ENCODE results near the gene SP8.
"Not testable (repeated sequence)": the region's sequence is repeated elsewhere in the genome, so short reads cannot be mapped to it uniquely, and the experiment has no call there.

The SP8 gene

DNA sequence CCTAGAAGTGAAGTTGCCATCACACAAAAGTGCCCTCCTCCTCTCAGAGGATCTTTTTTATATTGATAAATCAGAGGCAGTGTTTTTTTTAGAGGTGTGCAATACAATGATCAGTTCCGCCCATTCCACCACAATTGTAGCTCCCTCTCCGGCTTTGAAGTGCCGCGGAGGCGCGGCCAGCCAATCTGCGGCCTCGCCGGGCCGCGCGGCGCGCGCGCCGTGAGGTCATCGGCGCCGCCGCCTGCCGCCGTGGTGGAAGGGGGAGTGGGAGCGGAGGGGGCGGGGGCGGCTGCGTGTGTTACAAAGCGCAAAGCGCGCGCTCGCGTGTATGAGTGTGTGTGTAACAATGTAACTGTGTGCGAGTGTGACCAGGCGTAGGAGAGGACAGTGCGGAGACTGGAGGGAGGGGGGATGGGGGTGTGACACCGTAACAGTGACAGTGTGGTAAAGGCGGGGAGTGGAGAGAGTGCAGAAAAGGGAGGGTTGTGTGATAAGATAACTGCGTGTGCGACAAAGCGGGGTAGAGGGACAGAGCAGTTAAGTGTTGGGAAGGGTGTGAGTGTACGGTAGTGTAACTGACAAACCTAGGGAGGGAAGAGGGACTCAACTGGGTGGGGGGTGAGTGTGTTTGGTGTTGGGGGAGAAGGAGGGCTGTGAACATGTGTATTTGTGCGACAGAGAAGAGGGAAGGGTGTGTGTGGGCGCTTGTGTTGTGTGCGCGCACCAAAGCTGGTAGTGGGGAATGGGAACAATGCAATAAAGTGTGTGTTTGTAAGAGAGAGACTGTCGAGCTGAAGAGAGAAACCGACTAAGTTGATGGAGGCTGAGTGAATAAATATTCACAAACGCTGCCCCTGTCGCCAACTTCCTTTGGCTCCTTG lies at the start of gene SP8:
Gene SP8 (minus strand): TSS at position 108 of the 881 bp plus-strand sequence. CDS start 88 bp downstream, at position 20.
- DNase-seq: peak; percentile 95

DNA sequence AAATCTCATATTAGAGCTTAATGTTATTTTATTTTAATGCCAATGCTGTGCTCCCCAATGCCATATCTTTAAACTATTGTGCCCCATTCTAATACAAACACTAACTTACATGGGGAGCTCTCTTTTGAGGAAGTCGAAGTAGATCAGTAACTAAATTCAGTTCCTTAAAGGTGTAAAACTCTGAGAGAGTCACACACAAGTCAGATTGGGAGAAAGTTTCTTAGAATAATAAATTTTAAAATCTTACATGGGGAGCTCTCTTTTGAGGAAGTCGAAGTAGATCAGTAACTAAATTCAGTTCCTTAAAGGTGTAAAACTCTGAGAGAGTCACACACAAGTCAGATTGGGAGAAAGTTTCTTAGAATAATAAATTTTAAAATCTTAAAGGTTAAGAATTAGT lies 49.7 kb upstream of the SP8 start:
- not testable (repeated sequence) for DNase-seq

DNA sequence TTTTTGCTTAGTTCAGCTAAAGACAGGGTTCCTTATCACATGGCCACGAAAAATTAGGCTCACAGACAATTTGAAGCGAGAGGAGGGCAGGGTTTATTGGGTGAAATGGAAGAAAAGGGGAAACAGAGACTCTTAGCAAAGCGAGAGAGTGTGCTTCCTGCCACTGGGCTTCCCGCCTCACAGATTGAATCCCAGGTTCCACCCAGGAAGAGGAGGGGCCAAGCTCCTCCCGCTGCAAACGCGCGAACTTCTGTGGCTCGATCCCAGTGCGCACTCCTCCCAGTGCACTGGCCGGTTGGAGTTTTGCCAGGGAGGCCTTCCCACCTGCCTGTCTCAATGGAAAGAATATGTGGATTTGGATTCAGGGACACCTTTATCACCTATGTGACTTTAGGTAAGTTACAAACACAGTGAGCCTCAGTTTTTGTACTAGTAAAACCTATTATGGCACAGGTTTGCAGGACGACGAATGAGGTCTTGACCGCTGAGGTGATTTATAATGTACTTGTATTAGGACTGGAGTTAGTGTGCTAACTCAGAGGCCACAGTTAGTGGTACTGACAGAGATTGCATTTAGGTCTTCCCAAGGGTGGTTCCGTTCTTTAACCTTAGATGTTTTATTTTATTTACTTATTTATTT lies 48.5 kb upstream of the SP8 start:
- DNase-seq: no peak

DNA sequence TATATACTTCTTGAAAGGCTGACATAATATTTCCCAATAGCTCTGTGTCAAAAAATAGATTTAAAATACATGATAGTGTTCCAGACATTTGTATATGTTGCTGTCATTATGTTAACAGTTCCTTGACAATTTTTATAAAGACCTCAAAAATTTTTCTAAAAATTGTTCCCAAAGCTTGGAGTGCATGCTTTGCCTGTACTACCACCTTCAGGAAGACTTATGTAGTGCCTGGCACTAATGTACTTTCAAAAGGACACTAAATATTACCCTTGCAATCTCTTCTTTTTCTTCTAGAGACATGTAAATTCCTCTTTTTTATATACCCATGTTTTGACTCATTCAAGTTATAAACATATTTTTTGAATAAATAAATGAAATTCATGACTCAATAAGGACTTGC lies 48.0 kb upstream of the SP8 start:
- no peak for DNase-seq

DNA sequence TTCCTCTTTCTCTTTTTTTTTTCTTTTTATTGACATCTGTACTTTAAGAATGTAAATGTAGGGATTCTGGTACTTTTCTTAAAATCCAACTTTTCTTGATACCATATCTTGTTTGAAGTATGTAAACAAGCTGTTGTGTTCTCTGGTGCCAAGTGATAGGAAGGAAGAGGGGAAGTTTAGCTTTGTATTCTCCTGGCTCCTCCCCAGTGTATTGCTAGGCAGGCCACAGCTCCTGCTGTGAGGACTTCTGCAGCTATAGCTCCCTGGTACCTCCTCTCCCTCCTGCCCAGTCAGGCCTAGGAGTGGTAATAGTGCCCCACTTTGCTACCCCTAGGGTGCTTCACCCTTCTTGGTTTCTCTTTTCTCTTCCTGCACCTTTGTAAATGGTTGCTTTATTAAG lies 45.3 kb upstream of the SP8 start:
- peak; percentile 10 for DNase-seq

DNA sequence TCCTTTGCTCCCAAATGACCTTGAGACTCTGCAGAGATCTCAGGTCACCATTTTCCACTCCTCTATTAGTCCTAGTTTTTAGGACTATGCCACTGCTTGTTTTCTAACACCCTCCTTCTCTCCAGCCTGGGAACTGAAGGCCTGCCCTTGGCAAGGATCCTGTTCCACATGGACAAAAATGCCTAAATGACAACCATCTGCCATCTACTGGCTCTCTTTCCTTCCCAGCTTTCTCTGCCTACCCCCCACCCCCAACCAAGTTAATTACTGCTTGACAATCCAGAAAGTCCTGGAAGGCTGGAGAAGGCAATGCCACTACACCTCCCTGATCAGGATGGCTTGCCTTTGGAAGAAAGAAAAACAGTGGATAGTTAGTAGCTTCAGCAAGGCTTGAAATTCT lies 44.8 kb upstream of the SP8 start:
- DNase-seq: peak; percentile 0

DNA sequence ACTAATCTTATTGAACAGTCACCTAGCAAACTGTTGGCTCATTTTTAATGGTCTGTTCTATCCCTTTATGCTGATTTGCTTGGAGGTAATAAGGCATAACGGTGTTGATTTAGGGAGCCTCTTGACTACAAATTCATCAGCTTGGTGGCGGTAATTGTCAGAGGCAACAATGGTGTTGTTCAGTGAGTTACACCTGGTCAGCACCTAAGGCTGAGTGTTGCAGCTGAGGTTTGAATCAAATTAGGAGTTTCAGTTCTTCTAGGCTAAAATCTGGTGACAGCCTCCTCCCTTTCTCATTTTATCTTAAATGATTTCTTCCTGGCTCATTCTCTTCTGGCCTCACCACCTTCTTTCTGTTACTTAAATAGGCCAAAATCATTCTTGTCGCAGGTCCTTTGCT lies 42.3 kb upstream of the SP8 start:
- DNase-seq: peak; percentile 96

DNA sequence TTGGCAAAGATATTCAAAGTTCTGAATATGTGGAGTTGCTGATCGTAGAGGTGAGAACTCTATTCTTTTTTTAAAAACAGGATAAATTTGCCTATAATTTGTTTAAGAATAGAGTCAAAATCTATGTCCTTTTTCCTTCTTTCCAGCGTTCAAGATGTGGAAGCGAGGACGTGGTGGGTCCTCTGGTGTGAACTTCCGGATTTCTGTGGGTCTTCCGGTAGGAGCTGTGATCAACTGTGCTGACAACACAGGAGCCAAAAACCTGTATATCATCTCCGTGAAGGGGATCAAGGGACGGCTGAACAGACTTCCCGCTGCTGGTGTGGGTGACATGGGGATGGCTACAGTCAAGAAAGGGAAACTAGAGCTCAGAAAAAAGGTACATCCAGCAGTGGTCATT lies 40.5 kb upstream of the SP8 start:
- DNase-seq: no peak

DNA sequence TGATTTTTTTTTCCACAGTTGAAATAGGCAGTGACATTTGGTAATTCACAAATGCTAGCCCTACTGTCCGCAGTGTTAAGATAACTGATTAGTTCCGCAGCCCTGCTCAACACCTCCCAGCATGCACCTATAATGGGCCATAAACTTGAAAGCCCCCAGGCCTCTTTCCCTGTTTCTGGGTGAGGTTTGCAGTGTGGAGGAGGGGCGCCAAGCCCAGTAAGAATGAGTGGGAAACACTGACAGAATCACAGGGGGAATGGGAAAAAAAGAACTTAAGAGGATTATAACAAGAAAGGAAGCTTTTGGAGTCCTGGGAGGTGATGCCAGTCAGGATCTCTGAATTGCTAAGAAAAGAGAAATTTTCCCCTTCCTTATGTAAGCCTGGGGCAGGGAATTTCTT lies 39.6 kb upstream of the SP8 start:
- DNase-seq: no peak

DNA sequence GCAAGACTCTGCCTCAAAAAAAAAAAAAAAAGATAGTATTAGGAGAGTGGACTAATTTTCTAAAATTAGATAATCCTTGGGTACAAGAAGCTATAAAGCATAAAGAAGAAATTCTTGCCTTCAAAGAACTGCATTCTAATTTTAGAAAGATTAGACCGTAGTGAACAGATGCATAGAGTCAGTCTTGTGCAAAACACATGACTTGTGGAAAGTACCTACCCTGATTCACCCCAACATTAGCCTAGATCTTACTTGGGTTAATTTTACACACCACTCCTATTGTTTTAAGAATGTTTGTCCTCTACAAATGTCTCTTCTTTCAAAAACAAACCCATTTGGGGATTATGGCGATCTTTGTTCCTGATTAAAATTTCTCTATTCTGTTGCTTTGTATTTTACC lies 38.9 kb upstream of the SP8 start:
- DNase-seq: no peak

DNA sequence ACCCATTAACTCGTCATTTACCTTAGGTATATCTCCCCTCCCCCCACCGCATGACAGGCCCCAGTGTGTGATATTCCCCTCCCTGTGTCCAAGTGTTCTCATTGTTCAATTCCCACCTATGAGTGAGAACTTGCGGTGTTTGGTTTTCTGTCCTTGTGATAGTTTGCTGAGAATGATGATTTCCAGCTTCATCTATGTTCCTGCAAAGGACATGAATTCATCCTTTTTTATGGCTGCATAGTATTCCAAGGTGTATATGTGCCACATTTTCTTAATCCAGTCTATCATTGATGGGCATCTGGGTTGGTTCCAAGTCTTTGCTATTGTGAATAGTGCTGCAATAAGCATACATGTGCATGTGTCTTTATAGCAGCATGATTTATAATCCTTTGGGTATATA lies 34.7 kb upstream of the SP8 start:
- DNase-seq: not testable (repeated sequence)

DNA sequence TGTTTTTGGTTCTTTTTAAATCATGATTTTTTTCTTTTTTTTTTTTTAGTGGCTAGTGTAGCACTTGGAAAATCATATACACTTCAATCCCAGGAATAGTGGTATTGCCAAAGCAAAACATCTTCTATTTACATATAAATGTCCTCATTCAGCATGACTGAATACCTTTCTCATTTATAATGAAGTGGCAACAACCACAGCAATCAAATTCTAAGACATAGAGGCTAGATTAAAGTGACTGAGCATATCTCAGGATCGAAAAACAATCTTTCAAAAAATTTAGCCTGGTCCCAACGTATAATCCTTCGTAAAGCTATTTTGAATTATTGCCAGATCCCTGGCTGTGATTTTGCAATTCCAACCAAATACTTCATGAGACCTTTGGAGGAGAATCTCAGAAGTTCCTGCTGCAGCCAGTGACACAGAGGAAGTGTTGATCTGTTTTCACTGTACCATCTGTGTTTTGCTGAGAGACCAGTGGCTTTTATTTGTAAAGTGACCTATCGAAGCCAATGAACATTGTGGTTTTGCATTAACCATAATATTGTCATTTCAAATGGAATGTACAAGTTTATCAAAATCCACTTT lies 29.8 kb upstream of the SP8 start:
- DNase-seq: no peak

DNA sequence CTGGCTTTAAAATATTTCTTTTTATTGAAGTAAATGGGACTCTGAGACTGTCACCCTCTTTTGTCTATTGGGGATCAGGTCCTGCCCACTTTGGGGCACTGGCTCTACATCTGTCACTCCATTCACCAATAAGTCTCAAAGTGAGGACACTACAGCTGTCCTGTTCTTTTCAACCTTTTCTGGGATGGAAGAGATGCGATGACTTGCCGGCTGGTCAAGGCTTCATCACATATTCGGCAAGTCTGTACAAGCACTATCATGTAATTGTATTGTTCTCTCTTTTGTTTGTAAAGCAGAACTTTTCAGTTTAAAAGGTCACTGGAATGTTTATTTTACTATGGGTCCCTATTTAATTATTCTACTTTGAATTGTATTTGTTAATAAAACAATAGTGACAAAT lies 17.7 kb upstream of the SP8 start:
- DNase-seq: no peak

DNA sequence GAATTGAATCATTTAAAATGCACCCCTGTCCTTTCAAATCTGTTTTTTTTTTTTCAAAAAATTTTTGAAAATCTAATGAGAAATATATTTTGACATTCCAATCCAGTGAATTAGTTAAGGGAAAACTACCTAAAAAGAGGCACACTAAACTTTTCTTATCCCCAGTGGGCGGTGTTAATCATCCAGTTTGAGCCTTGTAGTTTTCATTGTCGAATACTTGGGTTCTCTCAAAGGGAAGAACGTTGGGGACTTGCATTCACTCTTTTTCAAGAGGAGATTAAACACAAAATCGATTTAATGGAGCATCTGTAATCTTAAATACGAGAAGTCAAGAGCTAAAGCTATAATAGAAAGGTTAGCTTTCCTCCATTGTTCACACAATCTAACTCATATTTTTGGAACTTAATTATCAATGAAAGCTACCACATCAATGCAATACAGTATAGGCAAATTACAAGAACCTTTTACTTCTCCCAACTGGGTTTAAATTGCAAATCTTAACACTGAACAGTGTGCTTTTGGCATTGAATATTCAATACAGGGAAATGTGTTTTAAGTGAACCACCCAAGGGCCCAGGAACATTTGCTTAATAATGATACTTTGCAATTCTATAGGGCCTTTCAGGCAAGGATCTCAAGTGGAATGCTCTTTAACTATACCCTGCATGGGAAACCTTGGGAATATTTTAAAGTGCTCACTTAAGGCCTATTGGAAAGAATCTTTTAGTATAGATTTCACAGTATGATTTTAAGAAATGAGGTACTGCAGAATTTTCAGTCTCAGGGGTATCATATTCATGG lies 13.1 kb upstream of the SP8 start:
- peak; percentile 39 for DNase-seq

DNA sequence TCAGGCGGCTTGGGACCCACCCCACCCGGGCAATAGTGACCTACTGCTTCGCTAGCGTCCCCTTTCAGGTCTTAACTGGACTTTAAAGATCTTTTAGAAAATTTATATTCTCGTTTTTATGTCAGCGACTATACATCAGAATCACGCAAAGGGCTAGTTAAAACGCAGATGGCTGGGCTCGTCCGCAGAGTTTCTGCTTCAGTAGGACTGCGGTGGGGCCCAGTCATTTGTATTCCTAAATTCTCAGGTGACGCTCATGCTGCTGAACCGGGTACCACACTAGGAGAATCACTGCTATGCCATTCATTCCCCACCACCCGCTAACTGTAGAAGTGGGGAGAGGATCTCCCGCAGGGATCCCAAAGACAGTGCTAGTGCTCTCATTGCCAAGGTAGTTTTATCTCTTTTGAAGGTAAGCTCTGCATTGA lies 12.0 kb upstream of the SP8 start:
- peak; percentile 75 for DNase-seq

DNA sequence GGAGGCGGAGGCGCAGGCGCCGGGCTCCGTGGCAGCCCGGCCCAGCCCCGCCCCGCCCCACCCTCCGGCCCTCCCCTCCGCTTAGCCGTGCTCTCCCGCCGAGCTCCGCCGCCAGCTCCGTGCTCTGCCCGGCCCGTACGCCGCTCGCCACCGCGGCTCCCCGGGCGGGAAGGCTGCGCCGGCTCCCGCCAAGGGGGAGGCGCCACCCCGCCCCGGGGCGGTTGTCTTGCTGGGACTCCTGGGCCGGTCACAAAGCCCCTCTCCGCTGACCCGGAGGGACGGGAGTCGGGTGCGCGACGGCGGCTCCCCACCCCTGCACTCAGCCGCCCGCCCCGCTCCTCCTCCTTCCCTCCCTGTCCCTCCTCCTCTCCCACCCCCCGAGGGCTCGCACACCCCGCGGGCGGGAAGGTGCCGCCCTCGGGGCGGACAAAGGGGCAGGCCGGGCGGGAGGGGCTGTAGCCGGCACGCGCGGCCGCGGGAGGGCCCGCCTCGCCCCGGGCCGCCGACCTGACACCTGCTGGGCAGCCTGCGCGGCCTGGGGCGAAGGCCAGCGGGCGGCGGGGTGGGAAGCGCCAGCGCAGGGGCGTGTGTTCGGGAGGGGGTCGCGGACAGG lies 11.5 kb upstream of the SP8 start:
- DNase-seq: peak; percentile 96

DNA sequence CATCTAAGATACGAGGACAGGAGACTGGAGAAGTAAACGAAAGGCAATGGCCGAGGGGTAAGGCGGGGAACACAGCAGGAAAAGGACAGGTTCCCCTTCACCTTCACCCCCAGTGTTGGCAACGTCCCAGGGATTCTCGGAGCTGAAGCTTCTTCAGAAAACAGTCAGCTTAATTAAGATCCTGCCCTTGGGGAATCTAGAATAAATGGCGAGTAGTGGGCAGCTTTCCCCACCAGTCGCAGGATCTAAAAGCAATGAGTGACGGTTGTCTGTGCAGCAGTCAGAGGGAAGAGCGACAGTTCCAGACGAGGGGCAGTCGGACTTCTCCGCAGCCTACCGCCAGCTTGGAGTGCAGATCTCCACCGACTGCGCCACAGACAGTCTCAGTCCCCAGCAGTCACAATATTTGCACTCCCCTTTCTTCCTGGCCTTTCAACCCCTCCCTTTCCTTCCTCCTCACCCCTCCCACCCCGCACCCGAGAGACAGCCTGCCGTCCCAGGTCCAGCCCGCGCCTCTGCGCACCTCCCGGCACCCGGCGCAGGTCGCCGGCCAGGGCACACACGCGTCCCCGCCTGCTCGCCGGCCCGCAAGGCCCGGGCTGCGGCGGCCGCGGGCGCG lies 10.9 kb upstream of the SP8 start:
- peak; percentile 86 for DNase-seq

DNA sequence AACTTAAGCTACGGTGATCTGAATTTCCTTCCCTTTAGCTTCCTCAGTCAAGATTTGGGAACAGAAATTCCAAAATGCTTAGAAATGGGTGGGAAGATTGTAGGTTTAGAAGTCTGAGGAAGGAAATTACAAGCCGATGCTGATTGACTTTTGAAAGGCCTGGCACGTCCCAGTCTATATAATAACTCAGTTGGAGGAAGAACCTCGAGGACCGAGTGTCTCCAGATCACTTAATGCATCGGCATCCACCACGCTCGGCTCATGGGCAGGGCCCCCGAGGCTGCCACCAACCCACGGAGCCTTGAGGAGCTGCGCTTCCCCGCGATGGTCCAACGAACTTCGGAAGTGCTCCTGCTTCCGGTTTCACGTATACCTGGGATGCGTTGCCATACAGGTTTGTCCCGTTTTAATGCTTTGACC lies 10.4 kb upstream of the SP8 start:
- peak; percentile 70 for DNase-seq

DNA sequence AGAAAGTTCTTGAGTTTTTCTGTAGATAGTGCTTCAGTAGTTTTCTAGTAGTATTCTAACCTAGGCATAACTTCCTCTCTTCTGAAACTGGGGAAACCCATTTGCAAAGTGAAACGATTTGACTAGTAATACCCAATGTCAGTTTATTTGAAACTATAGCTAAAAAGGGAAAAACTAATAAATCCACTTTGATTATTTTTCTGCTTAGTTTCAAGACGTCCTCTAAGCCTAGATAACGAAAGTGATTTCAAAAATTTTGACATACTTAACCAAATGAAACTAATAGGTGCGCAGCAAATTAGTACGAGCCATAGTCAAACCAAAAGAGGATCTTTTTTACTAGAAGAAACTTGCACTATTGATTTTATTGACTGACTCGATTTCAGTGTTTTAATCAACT lies 9.8 kb upstream of the SP8 start:
- DNase-seq: no peak

DNA sequence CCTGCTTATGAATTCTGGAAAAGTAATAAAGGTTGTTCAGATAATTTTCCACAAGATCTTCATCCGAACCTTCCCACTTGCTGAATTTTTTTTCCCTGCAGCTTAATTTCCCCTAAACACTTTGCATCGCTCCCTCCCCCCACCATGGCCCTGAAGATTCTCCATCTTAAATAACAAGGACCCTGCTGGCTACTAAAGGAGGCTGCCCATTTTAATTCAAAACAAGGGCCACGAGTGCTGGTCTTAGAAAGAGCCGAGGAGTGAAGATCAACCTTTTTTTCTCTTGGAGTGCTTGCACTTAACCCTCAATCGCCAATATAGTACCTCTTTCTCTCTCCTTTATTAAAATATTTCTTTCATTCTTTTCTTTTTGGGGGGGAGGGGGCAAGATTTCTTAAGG lies 9.2 kb upstream of the SP8 start:
- peak; percentile 25 for DNase-seq

DNA sequence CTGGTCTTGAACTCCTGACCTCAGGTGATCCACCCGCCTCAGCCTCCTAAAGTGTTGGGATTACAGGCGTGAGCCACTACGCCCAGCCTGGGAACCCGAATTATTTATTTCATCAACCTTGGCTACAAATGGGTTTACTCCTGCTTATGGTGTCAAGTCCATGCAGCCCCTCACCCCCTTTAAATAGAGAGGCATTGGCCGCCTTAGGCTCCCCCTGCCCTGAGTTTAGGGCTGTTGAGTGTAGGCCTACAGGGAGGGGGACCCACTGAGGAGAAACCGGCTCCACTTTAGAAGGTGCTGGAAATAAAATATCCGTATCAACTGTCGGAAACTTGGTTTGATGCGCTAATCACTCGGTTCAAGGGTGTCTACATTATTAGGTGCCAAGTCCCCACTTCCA lies 8.7 kb upstream of the SP8 start:
- no peak for DNase-seq

DNA sequence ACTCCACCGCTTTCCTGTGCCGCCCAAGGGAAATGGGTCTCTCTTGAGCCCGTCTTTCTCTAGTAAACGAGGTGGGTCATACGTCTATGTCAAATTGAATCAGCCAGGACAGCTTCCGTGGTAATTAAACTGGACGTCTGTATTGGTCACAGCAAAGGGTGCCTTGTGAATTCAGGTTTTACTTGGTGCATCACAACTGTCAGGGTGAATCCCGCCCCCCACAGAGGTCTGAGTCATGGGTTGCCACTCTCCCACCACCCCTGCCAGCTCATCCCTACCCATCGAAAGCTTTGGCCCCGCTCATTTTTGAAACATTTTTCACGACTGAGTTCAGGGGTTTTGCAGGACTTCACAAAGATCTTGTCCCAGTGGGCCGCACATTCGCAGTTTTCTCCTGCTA lies 8.0 kb upstream of the SP8 start:
- peak; percentile 32 for DNase-seq

All from NCI-H345 (cell line).